Heart right ventricle (tissue), 16 donors: ENCODE data around the gene OR2H2. TPM values are rescaled to one million over a fixed set of nuclear protein-coding genes. Genes with fewer than 3 reads are reported as not detected.

ENCODE experiments used
- ATAC-seq, 8 donors: fragments of 200-7000 bp; cut with Tn5 transposase; one replicate each; pipeline ENCODE4 v1.9.1; 2020; ENCODE audit warnings: mild to moderate bottlenecking in 8 of 8, moderate library complexity in 8 of 8, moderate number of reproducible peaks in 1 of 8
- DNase-seq, 2 donors: peaks; one replicate each; pipeline ENCODE4 v3.0.0-alpha.2; 2020
- H3K27ac ChIP-seq, 10 donors: fragments of 200-600 bp; sonication (generic) in 2 of 10; one replicate each; pipeline versions ENCODE4 v1.5.0 to v1.8.0; 2020 to 2022; ENCODE audit warnings: mild to moderate bottlenecking in 3 of 10
- H3K27me3 ChIP-seq, 7 donors: fragments of 200-600 bp; one replicate each; pipeline ENCODE4 v1.8.0; 2021 to 2022; ENCODE audit warnings: mild to moderate bottlenecking in 2 of 7
- H3K36me3 ChIP-seq, 9 donors: fragments of 200-600 bp; sonication (generic) in 1 of 9; one replicate each; pipeline versions ENCODE4 v1.5.0 to v1.8.0; 2020 to 2022; ENCODE audit warnings: mild to moderate bottlenecking in 2 of 9
- H3K4me1 ChIP-seq, 9 donors: fragments of 200-600 bp; sonication (generic) in 1 of 9; one replicate each; pipeline versions ENCODE4 v1.5.0 to v1.8.0; 2020 to 2022; ENCODE audit warnings: mild to moderate bottlenecking in 4 of 9
- H3K4me3 ChIP-seq, 10 donors: fragments of 200-600 bp; sonication (generic) in 2 of 10; one replicate each; pipeline versions ENCODE4 v1.5.0 to v1.8.0; 2020 to 2022; ENCODE audit warnings: mild to moderate bottlenecking in 7 of 10, moderate library complexity in 2 of 10
- H3K9me3 ChIP-seq, 11 donors: fragments of 200-600 bp in 10 of 11; sonication (generic) in 2 of 11; one replicate each; pipeline versions ENCODE4 v1.5.0 to v1.8.0; 2013 to 2022; ENCODE audit warnings: mild to moderate bottlenecking in 2 of 11, control low read depth in 1 of 11, moderate library complexity in 1 of 11
- CTCF ChIP-seq, 9 donors: fragments of 200-600 bp; sonication (generic) in 2 of 9; IDR thresholded peaks; one replicate each; pipeline versions ENCODE4 v1.5.0 to v1.8.0; 2021 to 2022; ENCODE audit warnings: antibody characterized with exemption in 9 of 9, mild to moderate bottlenecking in 5 of 9, moderate library complexity in 1 of 9
- WGBS, 2 donors: extraction: QIAGEN DNeasy Blood & Tissue Kit; methylation state at CpG; one replicate each; pipeline ENCODE4 v1.1.7; 2013; ENCODE audit warnings: inconsistent platforms in 1 of 2; 5-methylcytosine and 5-hydroxymethylcytosine counted together
- intact Hi-C, 10 donors: fragments of 100-400 bp; cut with DNase I; formaldehyde crosslinking; loops; one replicate each; pipeline versions ENCODE4 v1.11.1 to v1.14.2; 2022
- polyA plus RNA-seq, 2 donors: library from polyadenylated mRNA; stranded (reverse); fragments of 200-250 nt; gene quantifications; one replicate each; pipeline ENCODE4 v1.2.3, GENCODE V29; 2013
- total RNA-seq, 10 donors: library from RNA; stranded (reverse); fragmentation: NEBNext Ultra II Directional in 3 of 10; extraction: Animal tissue kit (Norgen Biotek cat#: 25700) in 3 of 10; gene quantifications; one replicate each; pipeline versions ENCODE4 v1.2.1 to v1.2.4, GENCODE V29; 2021 to 2023
- donor health status: Arrhythmogenic right ventricular cardiomyopathy.
- donor health status: ischemic (EF 13 %, LVEDD 7.1; RV severe dilation, severe dysfunction).
- donor health status: healthy with polysubstance abuse.
- donor health status: DM: no; HTN: yes; CAD: no.
- donor health status: DM: no; HTN: no; CAD: no.
- donor health status: ischemic (EF 25% LVEDD 6.9; RV normal size, moderate dysfunction).
- donor health status: ischemic (EF 25% LVEDD 5.7; RV mildly dilated, moderate dysfunction).
- donor health status: healthy.
- donor health status: DM: yes; HTN: yes; CAD: no.
- donor health status: Ischemic cardiomyopathy.
- donor health status: ischemic (EF 35%, LVEDD 5.7; RV mildly dilated, moderate dysfunction).
- donor health status: nonischemic (EF 11% LVEDD 7.7; RV severe dilation, severe dysfunction).
- donor health status: DM: yes; HTN: yes; CAD: no.
- donor health status: PGD.
- donor health status: ischemic (EF 29% LVEDD 5.4; RV normal size, mild dysfunction).
- donor health status: nonischemic (EF 23%, LVEDD 6.1; RV moderate dilation, normal function).

The OR2H2 gene
- total and polyA plus RNA-seq, 12 donors = not detected

DNA sequence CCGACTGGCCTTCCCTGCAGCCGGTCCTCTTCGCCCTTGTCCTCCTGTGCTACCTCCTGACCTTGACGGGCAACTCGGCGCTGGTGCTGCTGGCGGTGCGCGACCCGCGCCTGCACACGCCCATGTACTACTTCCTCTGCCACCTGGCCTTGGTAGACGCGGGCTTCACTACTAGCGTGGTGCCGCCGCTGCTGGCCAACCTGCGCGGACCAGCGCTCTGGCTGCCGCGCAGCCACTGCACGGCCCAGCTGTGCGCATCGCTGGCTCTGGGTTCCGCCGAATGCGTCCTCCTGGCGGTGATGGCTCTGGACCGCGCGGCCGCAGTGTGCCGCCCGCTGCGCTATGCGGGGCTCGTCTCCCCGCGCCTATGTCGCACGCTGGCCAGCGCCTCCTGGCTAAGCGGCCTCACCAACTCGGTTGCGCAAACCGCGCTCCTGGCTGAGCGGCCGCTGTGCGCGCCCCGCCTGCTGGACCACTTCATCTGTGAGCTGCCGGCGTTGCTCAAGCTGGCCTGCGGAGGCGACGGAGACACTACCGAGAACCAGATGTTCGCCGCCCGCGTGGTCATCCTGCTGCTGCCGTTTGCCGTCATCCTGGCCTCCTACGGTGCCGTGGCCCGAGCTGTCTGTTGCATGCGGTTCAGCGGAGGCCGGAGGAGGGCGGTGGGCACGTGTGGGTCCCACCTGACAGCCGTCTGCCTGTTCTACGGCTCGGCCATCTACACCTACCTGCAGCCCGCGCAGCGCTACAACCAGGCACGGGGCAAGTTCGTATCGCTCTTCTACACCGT is 31.5 kb upstream of the OR2H2 start:
- DNase-seq (peak; percentile 14 to 67), ATAC-seq (peak; percentile 73 to 94 (median 78))
- H3K4me3 ChIP-seq = peak overlapping the region in 9 of 10 donors; percentile 23 to 51 (median 48)
- intact Hi-C loops = no loop called here
- peaks cover 0 to 66% (median 47%) of the 10 kb centered on the region in 7 donors for H3K27me3 ChIP-seq
- TF ChIP-seq CTCF (IDR thresholded peaks at IDR 0.05) = peak in 3 of 9 donors; percentile 5 to 28 (median 24)
- H3K4me1 ChIP-seq = peaks cover 5 to 20% (median 14%) of the 10 kb centered on the region in 9 donors
- WGBS, 2 donors = 1 to 2% methylated on average over 82 to 83 of the region's 83 CpGs
- no peaks in the 10 kb centered on the region for H3K9me3 ChIP-seq
- H3K36me3 ChIP-seq = no peaks in the 10 kb centered on the region
- H3K27ac ChIP-seq = no peak overlapping the region

GRCh38 chr6:29554764-29555163 is 30.2 kb upstream of the OR2H2 start:
- ATAC-seq (no peak), DNase-seq (no peak)
- no peak overlapping the region for H3K4me3 ChIP-seq
- H3K36me3 ChIP-seq = no peaks in the 10 kb centered on the region
- intact Hi-C loops = no loop called here
- no peaks in the 10 kb centered on the region for H3K9me3 ChIP-seq
- WGBS, 2 donors = 83% methylated on average over 5 of the region's 5 CpGs
- H3K4me1 ChIP-seq = peaks cover 5 to 20% (median 14%) of the 10 kb centered on the region in 9 donors
- H3K27me3 ChIP-seq = peaks cover 0 to 75% (median 51%) of the 10 kb centered on the region in 7 donors
- no peak overlapping the region for H3K27ac ChIP-seq
- TF ChIP-seq CTCF (IDR thresholded peaks at IDR 0.05) = no peak

DNA sequence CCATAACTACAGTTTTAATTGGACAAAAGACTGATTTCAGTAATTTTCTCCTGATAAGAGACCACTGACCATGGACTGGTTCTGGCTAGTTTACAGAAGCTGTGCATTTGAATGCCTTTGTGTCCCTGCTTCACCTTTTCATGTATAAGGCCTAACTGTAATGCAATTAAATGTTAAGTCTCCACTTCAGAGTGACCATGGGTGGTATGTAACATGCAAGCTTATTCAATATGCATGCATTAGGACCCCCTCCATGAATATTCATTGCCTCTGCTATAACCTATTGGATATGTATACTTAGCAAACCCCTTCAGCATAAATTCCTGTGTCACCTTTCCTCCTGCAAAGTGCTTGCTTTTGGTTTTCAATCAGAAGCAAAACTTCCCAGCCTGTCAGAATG is 27.6 kb upstream of the OR2H2 start:
- Histone ChIP-seq H3K36me3 (no peaks in the 10 kb centered on the region), H3K4me3 (peak overlapping the region in 1 of 10 donors; percentile 16), H3K27me3 (peaks cover 0 to 94% (median 55%) of the 10 kb centered on the region in 7 donors), H3K4me1 (peaks cover 5 to 24% (median 14%) of the 10 kb centered on the region in 9 donors), H3K27ac (no peak overlapping the region), H3K9me3 (no peaks in the 10 kb centered on the region)
- intact Hi-C loops = no loop called here
- no peak for TF ChIP-seq CTCF (IDR thresholded peaks at IDR 0.05)
- ATAC-seq (no peak), DNase-seq (no peak)

GRCh38 chr6:29558439-29559079 is 26.4 kb upstream of the OR2H2 start:
- no peak for TF ChIP-seq CTCF (IDR thresholded peaks at IDR 0.05)
- intact Hi-C loops = no loop called here
- Histone ChIP-seq H3K4me1 (peaks cover 0 to 14% (median 5%) of the 10 kb centered on the region in 9 donors), H3K27ac (no peak overlapping the region), H3K4me3 (peak overlapping the region in 1 of 10 donors; percentile 16), H3K27me3 (peaks cover 0 to 94% (median 46%) of the 10 kb centered on the region in 7 donors), H3K9me3 (no peaks in the 10 kb centered on the region), H3K36me3 (no peaks in the 10 kb centered on the region)
- no peak for DNase-seq
- 83 to 85% methylated on average over 22 of the region's 22 CpGs for WGBS, 2 donors
- ATAC-seq = no peak
